Activated CD8-positive, alpha-beta memory T cell treated with anti-CD3 and anti-CD28 coated beads for 24 hours (primary cell): ENCODE results near the gene ARHGAP4.

Experiments
- DNase-seq: peaks from one replicate; pipeline ENCODE4 v3.0.0-alpha.2; 2020

ARHGAP4 gene

GRCh38 chrX:153864101-153864500, 62.0 kb downstream of the ARHGAP4 start:
- no peak for DNase-seq

DNA sequence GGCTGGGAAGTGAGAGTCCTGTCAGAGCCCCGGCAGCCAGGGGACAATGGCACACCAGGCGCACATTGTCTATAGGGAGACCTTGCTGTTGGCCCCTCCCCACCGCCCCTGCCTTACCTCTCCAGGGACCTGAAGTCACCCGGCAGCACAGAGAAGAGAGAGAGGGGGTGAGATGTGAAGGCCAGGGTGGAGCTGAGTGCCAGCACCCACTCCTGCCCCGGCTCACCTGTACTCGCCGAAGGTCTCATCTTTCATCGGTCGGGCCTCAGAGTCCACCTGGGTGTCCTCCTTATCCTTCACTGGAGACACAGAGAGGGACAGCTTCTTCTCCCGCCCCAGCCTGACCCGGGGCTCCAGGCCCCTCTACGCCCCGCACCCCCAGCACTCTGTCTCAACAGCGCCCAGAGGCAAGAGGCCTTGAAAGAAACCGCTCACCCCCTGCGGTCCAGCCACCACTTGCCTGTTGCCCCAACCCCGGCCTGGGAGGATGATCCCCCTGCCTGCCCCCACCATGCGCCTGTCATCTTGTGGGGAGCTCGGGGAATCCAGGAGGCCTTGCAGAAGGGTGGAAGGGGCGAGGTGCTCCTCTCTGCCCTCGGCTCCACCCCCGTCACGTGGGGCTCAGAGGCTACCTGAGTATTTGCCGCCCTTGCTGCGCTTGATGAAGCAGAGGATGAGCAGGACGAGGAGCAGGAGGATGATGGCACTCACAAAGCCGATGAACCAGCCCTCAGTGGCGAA, 62.6 kb downstream of the ARHGAP4 start:
- DNase-seq = no peak

DNA sequence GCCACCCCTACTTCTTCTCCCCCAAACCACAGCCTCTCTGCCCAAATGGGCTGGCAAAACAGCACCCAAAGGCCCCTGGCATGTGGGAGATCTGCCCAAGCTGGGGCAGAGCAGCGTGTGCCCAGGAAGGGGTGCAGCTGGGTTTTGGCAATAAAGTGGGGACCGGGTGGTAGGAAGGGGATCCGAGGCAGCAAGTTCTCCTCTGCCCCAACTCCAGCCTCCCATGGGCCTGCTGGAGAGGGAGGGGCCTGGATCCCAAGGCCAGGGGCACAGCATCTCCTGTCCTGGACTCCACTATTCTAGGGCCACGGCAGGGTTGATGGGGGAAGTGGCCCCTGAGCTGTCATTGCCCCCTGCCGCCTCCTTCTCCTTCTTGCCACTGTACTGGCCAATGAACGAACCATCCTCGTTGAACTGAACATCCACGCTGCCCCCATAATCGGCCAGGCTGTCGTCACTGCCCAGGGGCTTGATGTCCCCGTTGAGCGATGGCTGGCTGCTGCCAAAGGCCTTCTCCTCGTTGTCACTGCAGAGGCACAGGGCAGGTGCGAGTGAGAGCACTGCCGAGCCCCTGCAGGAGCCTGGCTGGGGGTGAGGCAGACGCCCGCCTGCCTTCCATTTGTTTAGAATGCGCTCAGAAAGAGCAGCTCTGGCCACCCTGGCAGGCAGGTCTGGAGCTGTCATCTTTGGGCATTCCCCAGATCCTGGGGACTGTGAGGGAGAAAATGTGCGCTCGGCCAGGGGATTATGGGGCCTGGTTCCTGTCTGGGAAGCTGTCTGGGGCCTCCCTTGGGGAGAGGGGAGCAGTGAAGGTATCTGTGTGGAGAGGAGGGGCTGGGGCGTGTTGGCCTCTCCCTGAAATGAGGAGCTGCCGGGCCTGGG, 63.5 kb downstream of the ARHGAP4 start:
- DNase-seq = no peak

GRCh38 chrX:153861733-153862310, 64.2 kb downstream of the ARHGAP4 start:
- no peak for DNase-seq

DNA sequence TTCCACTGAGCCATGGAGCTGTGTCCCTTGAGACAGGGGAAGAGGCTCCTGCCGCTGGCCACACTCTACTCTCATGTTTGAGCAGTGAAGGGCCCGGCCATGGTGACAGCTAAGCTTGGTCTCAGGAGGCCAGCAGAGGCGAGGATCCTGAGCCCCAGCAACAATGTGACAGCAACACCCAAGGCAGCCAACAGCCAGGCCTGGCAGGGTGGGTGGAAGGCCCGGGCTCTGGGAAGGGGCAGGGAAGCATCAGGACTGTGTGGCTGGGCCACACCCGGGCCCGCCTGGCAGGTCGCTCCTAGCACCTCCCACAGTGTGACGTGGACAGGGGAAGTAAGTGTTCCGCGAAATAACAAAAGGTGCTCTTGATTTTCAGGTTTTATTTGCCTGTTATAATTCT, 64.9 kb downstream of the ARHGAP4 start:
- no peak for DNase-seq
